HepG2 (cell line): Measurements from ENCODE around the gene TNFRSF18. TPM values are rescaled to one million over a fixed set of nuclear protein-coding genes. Genes with fewer than 3 reads are reported as not detected.

Experiments
- ATF6 ChIP-seq: sonication (generic); formaldehyde crosslinking; conservative IDR thresholded peaks from 2 replicates; pipeline ENCODE4 v1.4.0; 2020; ENCODE audit warnings: missing genetic modification reagents
- EHMT2 ChIP-seq: fragments of 200-600 bp; sonication (generic); IDR thresholded peaks from 2 replicates; pipeline ENCODE4 v1.7.0; 2017; ENCODE audit warnings: antibody characterized with exemption, low read depth, low read length, borderline replicate concordance
- ELF1 ChIP-seq: sonication (generic); formaldehyde crosslinking; IDR thresholded peaks from 2 replicates; pipeline ENCODE4 v1.4.0; 2020; ENCODE audit warnings: missing genetic modification reagents
- HIC2 ChIP-seq: sonication (generic); formaldehyde crosslinking; IDR thresholded peaks from 2 replicates; pipeline ENCODE4 v1.9.0; 2022; ENCODE audit warnings: low read depth, missing genetic modification reagents
- HMG20A ChIP-seq: IDR thresholded peaks from 2 replicates; pipeline ENCODE4 v1.6.1; 2016; ENCODE audit warnings: borderline replicate concordance
- MIXL1 ChIP-seq: IDR thresholded peaks from 2 replicates; pipeline ENCODE4 v1.6.1; 2016
- PITX1 ChIP-seq: sonication (generic); formaldehyde crosslinking; IDR thresholded peaks from 2 replicates; pipeline ENCODE4 v1.5.1; 2020; ENCODE audit warnings: mild to moderate bottlenecking, missing genetic modification reagents
- POGZ ChIP-seq: sonication (generic); formaldehyde crosslinking; IDR thresholded peaks from 2 replicates; pipeline ENCODE4 v1.4.0; 2020; ENCODE audit warnings: mild to moderate bottlenecking, missing genetic modification reagents
- SCMH1 ChIP-seq: sonication (generic); formaldehyde crosslinking; IDR thresholded peaks from 2 replicates; pipeline ENCODE4 v1.9.0; 2021; ENCODE audit warnings: missing genetic modification reagents, mild to moderate bottlenecking, borderline replicate concordance
- SYNCRIP ChIP-seq: fragments of 200-400 bp; formaldehyde crosslinking; IDR thresholded peaks from 2 replicates; pipeline ENCODE4 v1.6.1; 2018; ENCODE audit warnings: mild to moderate bottlenecking, low read depth, low read length; ENCODE audit not compliant: insufficient read depth
- ZFP36L2 ChIP-seq: sonication (generic); formaldehyde crosslinking; IDR thresholded peaks from 2 replicates; pipeline ENCODE4 v1.4.0; 2020; ENCODE audit warnings: missing genetic modification reagents
- ZFP91 ChIP-seq: sonication (generic); formaldehyde crosslinking; IDR thresholded peaks from 2 replicates; pipeline ENCODE4 v1.9.0; 2022; ENCODE audit warnings: missing genetic modification reagents, mild to moderate bottlenecking, borderline replicate concordance
- ZFYVE20 ChIP-seq: sonication (generic); formaldehyde crosslinking; IDR thresholded peaks from 2 replicates; pipeline ENCODE4 v1.8.0; 2023; ENCODE audit warnings: low read depth, mild to moderate bottlenecking, moderate library complexity, missing genetic modification reagents, borderline replicate concordance
- ZNF136 ChIP-seq: sonication (generic); formaldehyde crosslinking; IDR thresholded peaks from 2 replicates; pipeline ENCODE4 v1.8.1; 2022; ENCODE audit warnings: low read depth, mild to moderate bottlenecking, moderate library complexity, missing genetic modification reagents
- ZNF414 ChIP-seq: sonication (generic); formaldehyde crosslinking; IDR thresholded peaks from 2 replicates; pipeline ENCODE4 v1.5.0; 2020; ENCODE audit warnings: missing genetic modification reagents
- ZNF451 ChIP-seq: sonication (generic); formaldehyde crosslinking; IDR thresholded peaks from 2 replicates; pipeline ENCODE4 v1.5.0; 2020; ENCODE audit warnings: mild to moderate bottlenecking, missing genetic modification reagents
- ZNF558 ChIP-seq: sonication (generic); formaldehyde crosslinking; IDR thresholded peaks from 2 replicates; pipeline ENCODE4 v1.9.0; 2022; ENCODE audit warnings: mild to moderate bottlenecking, missing genetic modification reagents, borderline replicate concordance
- ZNF720 ChIP-seq: sonication (generic); formaldehyde crosslinking; IDR thresholded peaks from 2 replicates; pipeline ENCODE4 v1.4.0; 2020; ENCODE audit warnings: missing genetic modification reagents
- ZNF800 ChIP-seq: sonication (generic); formaldehyde crosslinking; IDR thresholded peaks from 2 replicates; pipeline ENCODE4 v1.4.0; 2020; ENCODE audit warnings: missing genetic modification reagents
- ZNF879 ChIP-seq: sonication (generic); formaldehyde crosslinking; IDR thresholded peaks from 2 replicates; pipeline ENCODE4 v1.8.1; 2023; ENCODE audit warnings: missing genetic modification reagents
- ZSCAN12 ChIP-seq: sonication (generic); formaldehyde crosslinking; IDR thresholded peaks from 2 replicates; pipeline ENCODE4 v1.9.0; 2021; ENCODE audit warnings: mild to moderate bottlenecking, missing genetic modification reagents
- polyA plus RNA-seq, 8 experiments: library from polyadenylated mRNA; depleted of rRNA in 3 of 8; stranded (reverse) in 7 of 8; unstranded in 1 of 8; fragments of >200 nt; fragmentation: Illumina TruSeq in 4 of 8; extraction: Trizol in 4 of 8; gene quantifications; 2 replicates each; pipeline versions ENCODE4 v1.2.1 to v1.2.3, GENCODE V29; 2011 to 2016; ENCODE audit warnings: low read depth in 4 of 8, missing spikeins in 1 of 8, mixed read lengths in 1 of 8; ENCODE audit not compliant: insufficient read depth in 1 of 8
- total RNA-seq, 5 experiments: library from RNA; depleted of rRNA; stranded (reverse); fragments of >200 nt; fragmentation: Illumina TruSeq; extraction: Trizol; gene quantifications; 2 replicates each; pipeline ENCODE4 v1.2.3, GENCODE V29; 2016; ENCODE audit warnings: low read depth in 1 of 5

TNFRSF18 gene
- total and polyA plus RNA-seq, 2 of the 13 experiments (the other 11 are each of a cell fraction or from before 2014, with no cell fraction given): not detected

- no peak for TF ChIP-seq ZNF451 (CRISPR knock-in tag)
- no peak for TF ChIP-seq ZNF800 (CRISPR knock-in tag)
- TF ChIP-seq ZNF558: no peak
- TF ChIP-seq HMG20A: no peak
- no peak for TF ChIP-seq ZSCAN12 (CRISPR knock-in tag)
- TF ChIP-seq EHMT2: no peak
- no peak for TF ChIP-seq SCMH1 (CRISPR knock-in tag)
- TF ChIP-seq ELF1 (CRISPR knock-in tag): peak; percentile 22
- TF ChIP-seq ZNF879 (CRISPR knock-in tag): no peak
- no peak for TF ChIP-seq ZNF720
- no peak; the same call in 1 of the 2 replicates for TF ChIP-seq HIC2
- no peak; the same call in 1 of the 2 replicates for TF ChIP-seq PITX1 (CRISPR knock-in tag)
- TF ChIP-seq ZFP91 (CRISPR knock-in tag): 0 out of 2 replicates have a peak, but pooled peaks have one; percentile 13
- no peak for TF ChIP-seq ATF6 (CRISPR knock-in tag)
- TF ChIP-seq ZFYVE20 (CRISPR knock-in tag): no peak
- TF ChIP-seq MIXL1: no peak
- no peak for TF ChIP-seq POGZ
- TF ChIP-seq ZNF136 (CRISPR knock-in tag): no peak
- no peak for TF ChIP-seq SYNCRIP
- no peak for TF ChIP-seq ZNF414 (CRISPR knock-in tag)
- no peak for TF ChIP-seq ZFP36L2
Observed at GRCh38 chr1:1236945-1237873, 30.8 kb upstream of the TNFRSF18 start (continued).
